Measurements from ENCODE around the gene LAMB4. TPM values are rescaled to one million over a fixed set of nuclear protein-coding genes. Genes with fewer than 3 reads are reported as not detected.

LAMB4 gene
- total and polyA plus RNA-seq, 2 donors (not counting 1 experiment from before 2014, with no cell fraction given) = not detected

DNA sequence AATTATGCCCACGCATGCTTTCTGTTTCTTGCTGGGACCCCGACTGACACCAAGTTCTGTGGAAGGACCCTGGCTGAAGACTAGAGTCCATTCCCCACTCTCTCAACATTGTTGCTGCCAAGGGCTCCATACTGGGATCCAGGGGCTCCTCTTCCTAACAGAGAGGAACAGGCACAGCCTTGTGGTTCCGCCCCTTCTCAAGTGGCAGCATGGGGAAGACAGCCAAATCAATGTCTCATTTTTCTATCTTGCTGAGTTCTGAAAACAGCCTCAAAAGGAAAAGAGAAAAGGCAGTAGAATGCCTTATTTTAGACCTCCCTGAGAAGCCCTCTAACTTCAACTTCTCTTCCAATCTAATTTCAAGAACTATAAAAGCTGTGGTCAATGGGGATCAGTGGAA lies 103.5 kb downstream of the LAMB4 start:
- H3K9me3 ChIP-seq (ENCODE audit: control extremely low read depth in 1 of 3, control insufficient read depth in 2 of 3, insufficient read depth in 1 of 3, low read length in 2 of 3) = no peaks in the 10 kb centered on the region
- no peaks in the 10 kb centered on the region for H3K9me3 Mint-ChIP-seq (ENCODE audit: insufficient read depth)
- no peak overlapping the region for H2AFZ ChIP-seq (ENCODE audit: insufficient read depth, low read depth, low read length, poor library complexity, severe bottlenecking)
- H3K36me3 ChIP-seq (replicated peaks in 1 of 2; ENCODE audit: control extremely low read depth in 1 of 2, control insufficient read depth in 1 of 2, extremely low read depth in 1 of 2, insufficient read depth in 2 of 2, low read length in 1 of 2) = no peaks in the 10 kb centered on the region
- no peaks in the 10 kb centered on the region for H4K20me1 ChIP-seq (ENCODE audit: control insufficient read depth, insufficient read depth, low read length, poor library complexity, severe bottlenecking)
- no peak overlapping the region for H3K4me2 ChIP-seq (replicated peaks; ENCODE audit: low read depth, low read length, poor library complexity, severe bottlenecking)
- peaks cover 32% of the 10 kb centered on the region for H3K27me3 Mint-ChIP-seq
- H3K27ac Mint-ChIP-seq = no peak overlapping the region
- DNase-seq = no peak
- no peak overlapping the region for H3K9ac ChIP-seq (ENCODE audit: low read length)
- no peak overlapping the region for H3K4me3 Mint-ChIP-seq
- no peaks in the 10 kb centered on the region for H3K79me2 ChIP-seq (ENCODE audit: control insufficient read depth, insufficient read depth, low read length)
- CTCF ChIA-PET = no interaction called here
- intact Hi-C loops (cut with micrococcal nuclease) = no loop called here
- no peak for ATAC-seq (ENCODE audit: low read depth)
- POLR2A ChIA-PET = no interaction called here
- no peaks in the 10 kb centered on the region for H3K4me1 ChIP-seq (ENCODE audit: control insufficient read depth in 2 of 2, insufficient read depth in 2 of 2, low read length in 2 of 2)
- TF ChIP-seq CTCF (IDR thresholded peaks at IDR 0.05) = no peak
- TF ChIP-seq EZH2 (IDR thresholded peaks at IDR 0.05; ENCODE audit: borderline replicate concordance, insufficient read depth, low read depth, low read length, poor library complexity, severe bottlenecking) = no peak
- WGBS (ENCODE audit: insufficient coverage) = 86% methylated on average over 2 of the region's 3 CpGs
- no peaks in the 10 kb centered on the region for H3K4me1 Mint-ChIP-seq
- H3K4me3 ChIP-seq (ENCODE audit: control extremely low read depth in 1 of 5, extremely low read depth in 1 of 5, insufficient read depth in 1 of 5, low read depth in 2 of 5, low read length in 4 of 5) = no peak overlapping the region
- peaks cover 0 to 3% (median 0%) of the 10 kb centered on the region in 4 experiments for H3K27me3 ChIP-seq (replicated peaks in 1 of 4; ENCODE audit: control extremely low read depth in 1 of 4, control insufficient read depth in 3 of 4, insufficient read depth in 4 of 4, low read length in 3 of 4)
- no peak overlapping the region for H3K27ac ChIP-seq (ENCODE audit: low read length in 2 of 2)

GRCh38 chr7:108026116-108026515 lies 104.0 kb downstream of the LAMB4 start:
- H3K9me3 Mint-ChIP-seq (ENCODE audit: insufficient read depth) = no peaks in the 10 kb centered on the region
- no peak for TF ChIP-seq EZH2 (IDR thresholded peaks at IDR 0.05; ENCODE audit: borderline replicate concordance, insufficient read depth, low read depth, low read length, poor library complexity, severe bottlenecking)
- no peak for TF ChIP-seq CTCF (IDR thresholded peaks at IDR 0.05)
- H3K9me3 ChIP-seq (ENCODE audit: control extremely low read depth in 1 of 3, control insufficient read depth in 2 of 3, insufficient read depth in 1 of 3, low read length in 2 of 3) = no peaks in the 10 kb centered on the region
- no peaks in the 10 kb centered on the region for H3K4me1 Mint-ChIP-seq
- H3K9ac ChIP-seq (ENCODE audit: low read length) = no peak overlapping the region
- CTCF ChIA-PET = no interaction called here
- WGBS (ENCODE audit: insufficient coverage) = 63% methylated on average over 1 of the region's 5 CpGs
- H3K27me3 Mint-ChIP-seq = peaks cover 33% of the 10 kb centered on the region
- ATAC-seq (ENCODE audit: low read depth) (no peak), DNase-seq (no peak)
- intact Hi-C loops (cut with micrococcal nuclease) = no loop called here
- no peak overlapping the region for H3K4me3 Mint-ChIP-seq
- no peaks in the 10 kb centered on the region for H3K79me2 ChIP-seq (ENCODE audit: control insufficient read depth, insufficient read depth, low read length)
- no peak overlapping the region for H3K4me2 ChIP-seq (replicated peaks; ENCODE audit: low read depth, low read length, poor library complexity, severe bottlenecking)
- H3K27me3 ChIP-seq (replicated peaks in 1 of 4; ENCODE audit: control extremely low read depth in 1 of 4, control insufficient read depth in 3 of 4, insufficient read depth in 4 of 4, low read length in 3 of 4) = peaks cover 0 to 3% (median 0%) of the 10 kb centered on the region in 4 experiments
- no peaks in the 10 kb centered on the region for H3K4me1 ChIP-seq (ENCODE audit: control insufficient read depth in 2 of 2, insufficient read depth in 2 of 2, low read length in 2 of 2)
- H3K36me3 ChIP-seq (replicated peaks in 1 of 2; ENCODE audit: control extremely low read depth in 1 of 2, control insufficient read depth in 1 of 2, extremely low read depth in 1 of 2, insufficient read depth in 2 of 2, low read length in 1 of 2) = no peaks in the 10 kb centered on the region
- no peak overlapping the region for H3K27ac Mint-ChIP-seq
- H2AFZ ChIP-seq (ENCODE audit: insufficient read depth, low read depth, low read length, poor library complexity, severe bottlenecking) = no peak overlapping the region
- no peak overlapping the region for H3K4me3 ChIP-seq (ENCODE audit: control extremely low read depth in 1 of 5, extremely low read depth in 1 of 5, insufficient read depth in 1 of 5, low read depth in 2 of 5, low read length in 4 of 5)
- no peaks in the 10 kb centered on the region for H4K20me1 ChIP-seq (ENCODE audit: control insufficient read depth, insufficient read depth, low read length, poor library complexity, severe bottlenecking)
- H3K27ac ChIP-seq (ENCODE audit: low read length in 2 of 2) = no peak overlapping the region
- POLR2A ChIA-PET = no interaction called here
